HCT116 (cell line): ENCODE results near the gene TRPC6. TPM values are rescaled to one million over a fixed set of nuclear protein-coding genes. Genes with fewer than 3 reads are reported as not detected.

ENCODE experiments used
- ATAC-seq: fragments of 200-7000 bp; cut with Tn5 transposase; 2 replicates; pipeline ENCODE4 v1.9.1; 2020; ENCODE audit warnings: mild to moderate bottlenecking, moderate library complexity
- BruUV-seq: library from RNA; stranded (reverse); fragments of 400-500 nt; replicated peaks from 2 replicates; lab custom pipeline; 2021; lab: Mats Ljungman, UMichigan
- CTCF ChIA-PET: fragments of 300-600 bp; sonication (Branson Sonifier 250); formaldehyde crosslinking; loops from one replicate; lab custom pipeline; 2021; ENCODE audit warnings: antibody characterized with exemption; lab: Charles Lee
- POLR2A ChIA-PET: fragments of 300-600, 350-600 bp; sonication (Branson Sonifier 250); formaldehyde crosslinking; loops from one replicate; lab custom pipeline; 2021; ENCODE audit warnings: antibody characterized with exemption; lab: Charles Lee
- RAD21 ChIA-PET, 2 experiments: fragments of 300-600 bp; sonication (Branson Sonifier 250); formaldehyde crosslinking; loops; one replicate each; lab custom pipeline; 2023; ENCODE audit warnings: low total read pairs in 2 of 2; ENCODE audit not compliant: uncharacterized antibody in 2 of 2, unreplicated experiment in 2 of 2, low non-redundant PET in 1 of 2; lab: Charles Lee
- DNase-seq: peaks from one replicate; pipeline ENCODE4 v3.0.0-alpha.2; 2010; ENCODE audit warnings: low read depth, low spot score
- H2AFZ ChIP-seq: fragments of 200-600 bp; shearing (Covaris generic), sonication (generic); 2 replicates; pipeline ENCODE4 v1.6.1; 2017; ENCODE audit warnings: low read depth, mixed run types, mixed read lengths, antibody characterized with exemption, low read length; ENCODE audit not compliant: poor library complexity, severe bottlenecking
- H3K27ac ChIP-seq: 2 replicates; pipeline ENCODE4 v1.5.1; 2012; ENCODE audit warnings: low read depth, low read length
- H3K27me3 ChIP-seq: fragments of 200-600 bp; sonication (generic); 2 replicates; pipeline ENCODE4 v1.6.1; 2016; ENCODE audit warnings: mixed run types, low read length, mixed read lengths; ENCODE audit not compliant: insufficient read depth
- H3K36me3 ChIP-seq, 2 experiments: fragments of 200-500 bp in 1 of 2; fragments of 200-600 bp in 1 of 2; sonication (Bioruptor generic) in 1 of 2; sonication (generic) in 1 of 2; 2 replicates each; pipeline versions ENCODE4 v1.5.1 to v1.6.1; 2014 to 2016; ENCODE audit warnings: low read length in 2 of 2, inconsistent platforms in 1 of 2, mixed read lengths in 1 of 2, mixed run types in 1 of 2; ENCODE audit not compliant: insufficient read depth in 2 of 2, control insufficient read depth in 1 of 2
- H3K4me1 ChIP-seq, 2 experiments: fragments of 200-600 bp in 1 of 2; sonication (generic) in 1 of 2; 2 replicates each; pipeline versions ENCODE4 v1.5.1 to v1.6.1; 2012 to 2017; ENCODE audit warnings: low read length in 2 of 2, inconsistent platforms in 1 of 2, mild to moderate bottlenecking in 1 of 2, mixed read lengths in 1 of 2, mixed run types in 1 of 2, moderate library complexity in 1 of 2; ENCODE audit not compliant: insufficient read depth in 2 of 2, control insufficient read depth in 1 of 2
- H3K4me2 ChIP-seq: fragments of 200-600 bp; sonication (generic); 2 replicates; pipeline ENCODE4 v1.6.1; 2017; ENCODE audit warnings: mixed run types, low read length, mixed read lengths
- H3K4me3 ChIP-seq, 2 experiments: fragments of 200-600 bp in 1 of 2; sonication (generic) in 1 of 2; replicated peaks in 1 of 2; 2 replicates each; pipeline ENCODE4 v1.5.1; 2011 to 2016; ENCODE audit warnings: low read length in 2 of 2, control low read depth in 1 of 2, low read depth in 1 of 2, mild to moderate bottlenecking in 1 of 2, mixed read lengths in 1 of 2, mixed run types in 1 of 2
- H3K79me2 ChIP-seq: fragments of 200-600 bp; sonication (generic); 2 replicates; pipeline ENCODE4 v1.6.1; 2017; ENCODE audit warnings: mild to moderate bottlenecking, mixed run types, low read length, moderate library complexity, mixed read lengths; ENCODE audit not compliant: insufficient read depth
- H3K9ac ChIP-seq: fragments of 200-600 bp; sonication (generic); 2 replicates; pipeline ENCODE4 v1.6.1; 2016; ENCODE audit warnings: low read length, mixed read lengths
- H3K9me2 ChIP-seq: fragments of 200-600 bp; sonication (generic), shearing (Covaris generic); 2 replicates; pipeline ENCODE4 v1.6.1; 2017; ENCODE audit warnings: mixed run types, mild to moderate bottlenecking, moderate library complexity; ENCODE audit not compliant: insufficient read depth
- H3K9me3 ChIP-seq, 2 experiments: fragments of 200-500 bp in 1 of 2; fragments of 200-600 bp in 1 of 2; sonication (Bioruptor generic) in 1 of 2; sonication (generic) in 1 of 2; 2 replicates each; pipeline ENCODE4 v1.6.1; 2014 to 2017; ENCODE audit warnings: low read length in 2 of 2, mixed read lengths in 2 of 2, inconsistent platforms in 1 of 2, low read depth in 1 of 2, mild to moderate bottlenecking in 1 of 2, mixed run types in 1 of 2, moderate library complexity in 1 of 2; ENCODE audit not compliant: control insufficient read depth in 1 of 2, insufficient read depth in 1 of 2
- H4K20me1 ChIP-seq: fragments of 200-600 bp; sonication (generic), shearing (Covaris generic); 2 replicates; pipeline ENCODE4 v1.6.1; 2017; ENCODE audit warnings: mixed run types, mild to moderate bottlenecking, moderate library complexity; ENCODE audit not compliant: insufficient read depth
- CBX3 ChIP-seq: IDR thresholded peaks from 2 replicates; pipeline ENCODE4 v1.6.1; 2012; ENCODE audit warnings: low read depth
- EZH2phosphoT487 ChIP-seq: fragments of 200-600 bp; IDR thresholded peaks from 2 replicates; pipeline ENCODE4 v1.6.1; 2018; ENCODE audit warnings: antibody characterized with exemption, borderline replicate concordance
- RAD21 ChIP-seq: IDR thresholded peaks from 2 replicates; pipeline ENCODE4 v1.6.1; 2012; ENCODE audit warnings: low read depth, mild to moderate bottlenecking
- SP1 ChIP-seq: IDR thresholded peaks from 2 replicates; pipeline ENCODE4 v1.6.1; 2012; ENCODE audit warnings: low read depth
- ZNF274 ChIP-seq: fragments of 200-500 bp; sonication (Bioruptor generic); IDR thresholded peaks from 2 replicates; pipeline ENCODE4 v1.6.1; 2014; ENCODE audit warnings: mild to moderate bottlenecking, low read depth, low read length, inconsistent platforms
- intact Hi-C: fragments of 100-400 bp; cut with micrococcal nuclease; formaldehyde crosslinking; loops from 2 replicates; pipeline ENCODE4 v1.10.0; 2022
- total RNA-seq: library from RNA; stranded (reverse); gene quantifications from one replicate; pipeline ENCODE4 v1.2.1, GENCODE V29; 2021; ENCODE audit not compliant: unreplicated experiment
- TF ChIP-seq, protein P1 (sequence below), 3 experiments: fragments of 200-600 bp in 1 of 3; sonication (generic) in 1 of 3; IDR thresholded peaks in 2 of 3; conservative IDR thresholded peaks in 1 of 3; 2 replicates each; pipeline ENCODE4 v1.5.1; 2012 to 2017; ENCODE audit warnings: low read depth in 2 of 3, low read length in 2 of 3, antibody characterized with exemption in 1 of 3, borderline replicate concordance in 1 of 3, control low read depth in 1 of 3, mild to moderate bottlenecking in 1 of 3, mixed read lengths in 1 of 3, mixed run types in 1 of 3, moderate library complexity in 1 of 3; ENCODE audit not compliant: insufficient read depth in 1 of 3
- TF ChIP-seq, protein P2 (sequence below): IDR thresholded peaks from 2 replicates; pipeline ENCODE4 v1.6.1; 2011; ENCODE audit warnings: mild to moderate bottlenecking, low read length, moderate library complexity; ENCODE audit not compliant: insufficient replicate concordance; ENCODE audit errors: extremely low read depth
- TF ChIP-seq, protein P3 (sequence below): IDR thresholded peaks from 2 replicates; pipeline ENCODE4 v1.6.1; 2012; ENCODE audit warnings: low read depth

The TRPC6 gene
- total RNA-seq, 1 experiment from 2014 or later = not detected

DNA sequence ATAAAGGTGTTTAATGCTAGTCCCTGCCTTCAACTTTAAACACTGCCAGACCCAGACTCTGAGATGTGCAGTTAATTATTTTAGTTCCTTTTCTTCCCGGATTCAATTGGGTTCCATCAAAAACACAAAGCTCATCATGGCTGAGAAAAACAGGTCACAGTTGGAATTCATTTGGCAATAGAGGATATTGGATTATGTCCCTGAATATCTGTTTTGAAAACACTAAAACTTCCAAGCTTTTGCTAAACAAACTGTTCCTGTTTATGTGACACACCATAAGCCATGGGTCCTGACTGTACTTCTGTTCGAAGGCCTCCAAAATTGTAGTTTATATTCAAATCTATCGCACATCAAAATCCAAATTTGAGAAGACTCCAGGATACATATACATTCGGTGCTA lies 150.7 kb downstream of the TRPC6 start:
- H3K4me2 ChIP-seq = no peak overlapping the region
- no TSS peak for BruUV-seq
- H3K4me1 ChIP-seq = 0 out of 4 replicates have a peak, but pooled peaks cover 0 to 4% of the 10 kb centered on the region in 2 experiments
- no peaks in the 10 kb centered on the region for H3K79me2 ChIP-seq
- H3K36me3 ChIP-seq = no peaks in the 10 kb centered on the region
- no peak for ATAC-seq
- no peaks in the 10 kb centered on the region for H3K27me3 ChIP-seq
- DNase-seq = no peak
- no peak overlapping the region for H3K9ac ChIP-seq
- H3K27ac ChIP-seq = no peak overlapping the region
- TF ChIP-seq RAD21 (no peak), SP1 (no peak), ZNF274 (no peak), CBX3 (no peak), EZH2phosphoT487 (no peak)
- TF ChIP-seq, protein P1, sequence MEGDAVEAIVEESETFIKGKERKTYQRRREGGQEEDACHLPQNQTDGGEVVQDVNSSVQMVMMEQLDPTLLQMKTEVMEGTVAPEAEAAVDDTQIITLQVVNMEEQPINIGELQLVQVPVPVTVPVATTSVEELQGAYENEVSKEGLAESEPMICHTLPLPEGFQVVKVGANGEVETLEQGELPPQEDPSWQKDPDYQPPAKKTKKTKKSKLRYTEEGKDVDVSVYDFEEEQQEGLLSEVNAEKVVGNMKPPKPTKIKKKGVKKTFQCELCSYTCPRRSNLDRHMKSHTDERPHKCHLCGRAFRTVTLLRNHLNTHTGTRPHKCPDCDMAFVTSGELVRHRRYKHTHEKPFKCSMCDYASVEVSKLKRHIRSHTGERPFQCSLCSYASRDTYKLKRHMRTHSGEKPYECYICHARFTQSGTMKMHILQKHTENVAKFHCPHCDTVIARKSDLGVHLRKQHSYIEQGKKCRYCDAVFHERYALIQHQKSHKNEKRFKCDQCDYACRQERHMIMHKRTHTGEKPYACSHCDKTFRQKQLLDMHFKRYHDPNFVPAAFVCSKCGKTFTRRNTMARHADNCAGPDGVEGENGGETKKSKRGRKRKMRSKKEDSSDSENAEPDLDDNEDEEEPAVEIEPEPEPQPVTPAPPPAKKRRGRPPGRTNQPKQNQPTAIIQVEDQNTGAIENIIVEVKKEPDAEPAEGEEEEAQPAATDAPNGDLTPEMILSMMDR (IDR thresholded peaks at IDR 0.05 in 2 of 3, conservative IDR thresholded peaks at IDR 0.05 in 1 of 3; ENCODE audit: borderline replicate concordance in 1 of 3, insufficient read depth in 1 of 3, low read depth in 2 of 3, low read length in 2 of 3) = no peak
- TF ChIP-seq, protein P2, sequence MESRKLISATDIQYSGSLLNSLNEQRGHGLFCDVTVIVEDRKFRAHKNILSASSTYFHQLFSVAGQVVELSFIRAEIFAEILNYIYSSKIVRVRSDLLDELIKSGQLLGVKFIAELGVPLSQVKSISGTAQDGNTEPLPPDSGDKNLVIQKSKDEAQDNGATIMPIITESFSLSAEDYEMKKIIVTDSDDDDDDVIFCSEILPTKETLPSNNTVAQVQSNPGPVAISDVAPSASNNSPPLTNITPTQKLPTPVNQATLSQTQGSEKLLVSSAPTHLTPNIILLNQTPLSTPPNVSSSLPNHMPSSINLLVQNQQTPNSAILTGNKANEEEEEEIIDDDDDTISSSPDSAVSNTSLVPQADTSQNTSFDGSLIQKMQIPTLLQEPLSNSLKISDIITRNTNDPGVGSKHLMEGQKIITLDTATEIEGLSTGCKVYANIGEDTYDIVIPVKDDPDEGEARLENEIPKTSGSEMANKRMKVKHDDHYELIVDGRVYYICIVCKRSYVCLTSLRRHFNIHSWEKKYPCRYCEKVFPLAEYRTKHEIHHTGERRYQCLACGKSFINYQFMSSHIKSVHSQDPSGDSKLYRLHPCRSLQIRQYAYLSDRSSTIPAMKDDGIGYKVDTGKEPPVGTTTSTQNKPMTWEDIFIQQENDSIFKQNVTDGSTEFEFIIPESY = no peak
- TF ChIP-seq, protein P3, sequence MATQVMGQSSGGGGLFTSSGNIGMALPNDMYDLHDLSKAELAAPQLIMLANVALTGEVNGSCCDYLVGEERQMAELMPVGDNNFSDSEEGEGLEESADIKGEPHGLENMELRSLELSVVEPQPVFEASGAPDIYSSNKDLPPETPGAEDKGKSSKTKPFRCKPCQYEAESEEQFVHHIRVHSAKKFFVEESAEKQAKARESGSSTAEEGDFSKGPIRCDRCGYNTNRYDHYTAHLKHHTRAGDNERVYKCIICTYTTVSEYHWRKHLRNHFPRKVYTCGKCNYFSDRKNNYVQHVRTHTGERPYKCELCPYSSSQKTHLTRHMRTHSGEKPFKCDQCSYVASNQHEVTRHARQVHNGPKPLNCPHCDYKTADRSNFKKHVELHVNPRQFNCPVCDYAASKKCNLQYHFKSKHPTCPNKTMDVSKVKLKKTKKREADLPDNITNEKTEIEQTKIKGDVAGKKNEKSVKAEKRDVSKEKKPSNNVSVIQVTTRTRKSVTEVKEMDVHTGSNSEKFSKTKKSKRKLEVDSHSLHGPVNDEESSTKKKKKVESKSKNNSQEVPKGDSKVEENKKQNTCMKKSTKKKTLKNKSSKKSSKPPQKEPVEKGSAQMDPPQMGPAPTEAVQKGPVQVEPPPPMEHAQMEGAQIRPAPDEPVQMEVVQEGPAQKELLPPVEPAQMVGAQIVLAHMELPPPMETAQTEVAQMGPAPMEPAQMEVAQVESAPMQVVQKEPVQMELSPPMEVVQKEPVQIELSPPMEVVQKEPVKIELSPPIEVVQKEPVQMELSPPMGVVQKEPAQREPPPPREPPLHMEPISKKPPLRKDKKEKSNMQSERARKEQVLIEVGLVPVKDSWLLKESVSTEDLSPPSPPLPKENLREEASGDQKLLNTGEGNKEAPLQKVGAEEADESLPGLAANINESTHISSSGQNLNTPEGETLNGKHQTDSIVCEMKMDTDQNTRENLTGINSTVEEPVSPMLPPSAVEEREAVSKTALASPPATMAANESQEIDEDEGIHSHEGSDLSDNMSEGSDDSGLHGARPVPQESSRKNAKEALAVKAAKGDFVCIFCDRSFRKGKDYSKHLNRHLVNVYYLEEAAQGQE = no peak
- TF ChIP-seq, all 23 proteins: peak for 0
- no peaks in the 10 kb centered on the region for H4K20me1 ChIP-seq
- intact Hi-C loops = no loop called here
- CTCF ChIA-PET = no interaction called here
- POLR2A ChIA-PET = no interaction called here
- H3K4me3 ChIP-seq = no peak overlapping the region
- H3K9me2 ChIP-seq = no peaks in the 10 kb centered on the region
- no peaks in the 10 kb centered on the region for H3K9me3 ChIP-seq
- RAD21 ChIA-PET = no interaction called here
- no peak overlapping the region for H2AFZ ChIP-seq
